Osteoblast (primary cell): ENCODE data around the gene MYH9. TPM values are rescaled to one million over a fixed set of nuclear protein-coding genes. Genes with fewer than 3 reads are reported as not detected.

Experiments
- DNase-seq: peaks from one replicate; pipeline ENCODE4 v3.0.0; 2011; ENCODE audit warnings: low spot score, mixed read lengths; ENCODE audit not compliant: insufficient read length; ENCODE audit errors: missing footprints
- H2AFZ ChIP-seq: 2 replicates; pipeline ENCODE4 v1.6.0; 2011; ENCODE audit warnings: mild to moderate bottlenecking, low read length
- H3K27ac ChIP-seq: 2 replicates; pipeline ENCODE4 v1.5.1; 2011; ENCODE audit warnings: mild to moderate bottlenecking, low read depth, low read length, moderate library complexity
- H3K27me3 ChIP-seq: 2 replicates; pipeline ENCODE4 v1.6.0; 2012; ENCODE audit warnings: mild to moderate bottlenecking, control low read depth, inconsistent platforms, low read length, moderate library complexity; ENCODE audit not compliant: insufficient read depth
- H3K36me3 ChIP-seq: 2 replicates; pipeline ENCODE4 v1.5.1; 2011; ENCODE audit warnings: mild to moderate bottlenecking, low read length, control low read depth, moderate library complexity; ENCODE audit not compliant: insufficient read depth
- H3K4me1 ChIP-seq: 2 replicates; pipeline ENCODE4 v1.5.1; 2011; ENCODE audit warnings: mild to moderate bottlenecking, low read length, control low read depth, moderate library complexity; ENCODE audit not compliant: insufficient read depth
- H3K4me2 ChIP-seq: 2 replicates; pipeline ENCODE4 v1.6.0; 2011; ENCODE audit warnings: mild to moderate bottlenecking, low read length; ENCODE audit not compliant: insufficient read depth
- H3K4me3 ChIP-seq: fragments of 200-600 bp; sonication (generic); 3 replicates; pipeline ENCODE4 v1.5.1; 2012; ENCODE audit warnings: mild to moderate bottlenecking, low read length, inconsistent platforms; ENCODE audit not compliant: insufficient read depth
- H3K79me2 ChIP-seq: 2 replicates; pipeline ENCODE4 v1.6.0; 2012; ENCODE audit warnings: mild to moderate bottlenecking, low read length, control low read depth, inconsistent platforms; ENCODE audit not compliant: insufficient read depth
- H3K9me3 ChIP-seq: 2 replicates; pipeline ENCODE4 v1.5.1; 2011; ENCODE audit warnings: low read depth, low read length, control low read depth
- H4K20me1 ChIP-seq: 2 replicates; pipeline ENCODE4 v1.6.0; 2012; ENCODE audit warnings: mild to moderate bottlenecking, low read length, control low read depth; ENCODE audit not compliant: insufficient read depth
- CTCF ChIP-seq: IDR thresholded peaks from 2 replicates; pipeline ENCODE4 v1.5.1; 2011; ENCODE audit warnings: mild to moderate bottlenecking, low read depth, low read length, moderate library complexity; ENCODE audit errors: extremely low read depth
- total RNA-seq: library from RNA; depleted of rRNA; stranded (reverse); fragments of >200 nt; gene quantifications from 2 replicates; pipeline ENCODE4 v1.2.3, GENCODE V29; 2012

The MYH9 gene
- total RNA-seq, 1 donor: 964 TPM

DNA sequence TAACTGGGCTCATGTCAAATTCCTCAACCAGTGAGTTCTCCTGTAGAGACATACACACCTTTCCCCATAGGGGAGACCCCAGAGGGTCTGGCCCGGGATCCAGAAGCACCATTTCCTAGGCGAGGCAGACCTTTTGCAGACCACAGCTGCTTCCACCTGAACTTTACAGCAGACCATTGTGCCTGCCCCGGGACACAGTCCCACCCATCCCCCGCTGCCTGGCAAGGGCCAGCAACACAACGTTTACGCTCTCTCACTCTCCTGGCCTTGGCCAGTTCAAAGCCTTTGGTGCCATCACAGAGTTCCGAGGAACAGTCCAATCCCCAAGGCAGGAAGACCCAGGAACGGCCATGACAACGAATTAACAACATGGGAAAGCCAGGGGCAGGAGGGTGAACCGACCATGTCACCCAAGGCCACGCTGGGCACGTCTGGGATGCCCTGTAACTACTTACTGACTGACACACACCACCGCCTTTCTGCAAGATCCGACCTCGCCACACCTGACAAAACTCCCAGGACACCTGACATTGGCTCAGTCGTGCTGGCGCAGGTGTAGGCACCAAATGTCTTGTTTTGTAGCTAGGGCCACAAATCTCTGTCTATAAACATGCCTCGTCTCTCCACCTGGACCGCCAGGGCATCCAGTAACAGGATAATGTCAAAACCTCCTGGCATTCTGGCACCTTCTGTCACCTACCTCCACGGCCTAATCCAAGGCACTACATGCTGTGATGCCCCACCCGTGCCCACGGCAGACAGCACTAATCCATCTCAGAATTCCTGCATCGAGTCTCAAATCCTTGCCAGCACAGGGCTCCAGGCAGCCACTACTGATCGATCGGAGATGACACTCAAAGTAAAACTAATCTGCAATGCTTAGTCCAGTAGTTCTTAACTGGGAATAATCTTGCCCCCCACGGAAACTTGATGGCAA lies 51.3 kb downstream of the MYH9 start:
- Histone ChIP-seq H3K27me3 (no peaks in the 10 kb centered on the region), H3K4me2 (peak overlapping the region; percentile 30), H3K36me3 (peaks cover 97% of the 10 kb centered on the region), H3K79me2 (peaks cover 95% of the 10 kb centered on the region), H3K4me3 (no peak overlapping the region), H2AFZ (no peak overlapping the region), H3K9me3 (no peaks in the 10 kb centered on the region), H3K27ac (peak overlapping the region; percentile 99), H3K4me1 (peaks cover 97% of the 10 kb centered on the region), H4K20me1 (peaks cover 58% of the 10 kb centered on the region)
- TF ChIP-seq CTCF: no peak
- DNase-seq: peak; percentile 78

GRCh38 chr22:36335621-36336020 lies 52.1 kb downstream of the MYH9 start:
- no peak for DNase-seq
- Histone ChIP-seq H3K27me3 (no peaks in the 10 kb centered on the region), H3K4me1 (peaks cover 97% of the 10 kb centered on the region), H4K20me1 (peaks cover 49% of the 10 kb centered on the region), H3K36me3 (peaks cover 92% of the 10 kb centered on the region), H3K4me3 (no peak overlapping the region), H3K9me3 (no peaks in the 10 kb centered on the region), H3K79me2 (peaks cover 95% of the 10 kb centered on the region), H3K27ac (peak overlapping the region; percentile 99), H2AFZ (no peak overlapping the region), H3K4me2 (peak overlapping the region; percentile 30)
- no peak for TF ChIP-seq CTCF

DNA sequence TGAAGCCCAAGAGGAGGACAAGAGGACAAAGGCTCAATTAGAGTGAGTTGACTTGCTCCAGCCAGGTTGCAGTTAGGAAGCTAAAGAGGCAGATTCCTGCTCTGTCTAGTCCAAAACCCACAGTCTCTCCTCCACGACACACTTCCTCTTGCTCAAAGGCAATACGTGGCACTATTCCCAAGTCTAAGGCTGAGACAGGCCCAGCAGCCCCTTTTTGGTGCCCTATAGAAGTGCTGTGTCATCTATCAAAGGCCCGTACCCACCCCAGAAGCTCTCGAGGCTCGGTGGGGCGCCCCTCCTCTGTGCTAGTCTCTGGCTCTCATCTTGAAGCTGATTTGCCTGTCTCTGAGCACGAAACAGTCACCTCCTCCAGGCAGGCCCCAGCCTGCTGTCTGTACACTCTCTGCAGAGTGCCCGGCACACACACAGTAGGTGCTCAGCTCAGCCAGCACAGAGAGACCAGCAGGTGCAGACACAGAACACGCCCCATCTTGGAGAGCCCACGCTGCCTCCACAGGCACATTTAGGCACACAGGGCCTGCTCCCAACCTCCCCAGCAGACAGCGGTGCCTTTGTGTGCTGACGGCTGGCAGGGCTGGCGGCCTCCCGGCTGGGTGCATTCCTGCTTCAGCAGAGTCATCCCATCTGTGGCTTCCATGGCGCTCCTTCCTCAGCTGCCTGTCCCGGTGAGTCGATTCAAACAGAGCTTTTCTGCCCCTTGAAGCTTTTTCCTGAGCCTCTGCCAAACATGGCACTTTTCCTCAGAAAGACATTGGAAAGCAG lies 52.8 kb downstream of the MYH9 start:
- Histone ChIP-seq H3K4me2 (peak overlapping the region; percentile 30), H4K20me1 (peaks cover 48% of the 10 kb centered on the region), H3K4me1 (peaks cover 99% of the 10 kb centered on the region), H3K79me2 (peaks cover 95% of the 10 kb centered on the region), H3K9me3 (no peaks in the 10 kb centered on the region), H3K27ac (peak overlapping the region; percentile 99), H3K27me3 (no peaks in the 10 kb centered on the region), H3K4me3 (no peak overlapping the region), H3K36me3 (peaks cover 92% of the 10 kb centered on the region), H2AFZ (no peak overlapping the region)
- DNase-seq: peak; percentile 90
- TF ChIP-seq CTCF: no peak
